ENCODE measurements around the gene RERE.
A peak's percentile ranks its signal among the peaks of the same experiment; 100 is the strongest.
"Not testable (repeated sequence)": the region's sequence is repeated elsewhere in the genome, so short reads cannot be mapped to it uniquely, and the experiment has no call there.

RERE gene

DNA sequence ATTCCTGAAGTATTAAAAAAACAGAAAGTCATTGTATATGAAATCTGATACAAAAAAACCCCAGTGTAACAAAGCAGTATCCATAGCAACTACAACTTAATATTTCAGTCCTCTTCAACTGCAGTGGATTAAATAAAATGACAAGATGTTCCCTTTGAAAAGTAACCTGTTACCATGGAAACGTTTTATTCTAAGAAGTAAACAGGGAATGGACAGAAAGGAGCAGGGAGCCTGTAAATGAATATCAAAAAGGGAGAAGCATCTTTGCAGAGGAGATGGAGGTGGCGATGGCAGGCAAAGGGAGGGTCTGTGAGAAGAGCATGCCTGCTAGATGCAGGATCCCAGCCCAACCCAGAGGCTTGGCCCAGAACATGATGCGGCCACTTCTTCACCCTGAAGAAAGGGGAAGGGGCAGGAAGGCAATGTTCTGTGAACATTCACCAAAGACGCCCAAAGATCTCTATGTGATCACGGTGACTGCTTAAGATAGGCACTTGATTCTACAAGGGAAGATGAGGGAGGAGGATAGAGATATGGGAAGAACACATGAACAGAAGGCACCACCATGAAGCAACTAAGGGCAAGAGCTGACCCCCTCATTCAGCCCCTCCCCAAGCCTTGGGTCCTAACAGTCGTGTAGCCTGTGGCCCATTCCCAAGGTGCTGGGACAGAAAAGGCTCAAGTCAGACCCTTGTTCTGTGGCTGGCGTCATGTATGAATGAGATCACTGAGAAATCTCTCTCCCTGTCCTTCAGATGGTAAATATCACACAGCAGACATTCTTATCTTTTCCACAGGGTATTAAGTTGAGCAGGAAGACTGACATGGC, 299.6 kb downstream of the RERE start:
- DNase-seq (ENCODE audit: low read depth, low spot score), result no peak

- no peak for DNase-seq (ENCODE audit: low read depth, low spot score)
Observed at GRCh38 chr1:8516793-8517556, 300.5 kb downstream of the RERE start.

- no peak for DNase-seq (ENCODE audit: low read depth, low spot score)
Observed at GRCh38 chr1:8516278-8516777, 301.1 kb downstream of the RERE start.

DNA sequence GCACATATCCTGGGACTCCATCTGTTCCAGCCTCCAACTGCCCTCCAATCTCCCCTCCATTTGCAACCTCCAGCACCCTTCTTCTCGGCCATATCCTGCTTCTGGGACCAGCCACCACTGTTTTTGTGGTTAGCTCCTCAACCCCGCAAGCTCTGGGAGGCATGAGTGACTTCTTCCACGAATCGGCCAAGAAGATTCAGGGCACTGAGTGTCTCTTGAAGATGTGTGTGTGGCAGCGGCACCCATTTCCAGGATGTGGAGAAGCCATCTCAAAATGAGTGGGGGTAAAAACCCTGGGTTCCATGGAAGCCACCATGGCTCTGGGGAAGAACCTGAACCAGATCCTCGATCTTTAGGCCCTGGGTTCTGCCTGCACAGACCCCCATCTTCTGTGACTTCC, 304.9 kb downstream of the RERE start:
- DNase-seq (ENCODE audit: low read depth, low spot score), result no peak

- DNase-seq (ENCODE audit: low read depth, low spot score), result peak; percentile 5
Observed at GRCh38 chr1:8510041-8510823, 307.2 kb downstream of the RERE start.

GRCh38 chr1:8509579-8509978, 307.9 kb downstream of the RERE start:
- no peak for DNase-seq (ENCODE audit: low read depth, low spot score)

GRCh38 chr1:8506995-8507615, 310.3 kb downstream of the RERE start:
- DNase-seq (ENCODE audit: low read depth, low spot score), result no peak

DNA sequence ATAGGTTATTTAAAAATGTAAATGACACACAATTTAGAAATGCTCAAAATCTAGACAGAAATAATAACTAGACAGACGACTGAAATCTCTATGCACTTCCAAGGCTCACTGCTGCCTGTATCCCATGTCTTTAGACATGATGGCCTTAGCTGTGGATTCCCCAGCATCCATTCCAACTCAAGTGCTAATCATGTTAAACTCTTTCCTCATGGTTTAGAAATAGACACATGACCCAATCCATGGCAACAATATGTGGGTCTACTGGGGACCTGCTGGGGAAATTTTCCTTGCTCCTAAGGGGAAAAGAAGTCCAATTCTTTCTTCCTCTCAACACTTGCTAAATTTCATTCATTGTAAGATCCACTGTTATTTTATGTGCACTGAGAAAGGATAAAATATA, 311.0 kb downstream of the RERE start:
- no peak for DNase-seq (ENCODE audit: low read depth, low spot score)

GRCh38 chr1:8503842-8504241, 313.6 kb downstream of the RERE start:
- no peak for DNase-seq (ENCODE audit: low read depth, low spot score)

- DNase-seq (ENCODE audit: low read depth, low spot score), result not testable (repeated sequence)
Observed at GRCh38 chr1:8502949-8503348, 314.5 kb downstream of the RERE start.

DNA sequence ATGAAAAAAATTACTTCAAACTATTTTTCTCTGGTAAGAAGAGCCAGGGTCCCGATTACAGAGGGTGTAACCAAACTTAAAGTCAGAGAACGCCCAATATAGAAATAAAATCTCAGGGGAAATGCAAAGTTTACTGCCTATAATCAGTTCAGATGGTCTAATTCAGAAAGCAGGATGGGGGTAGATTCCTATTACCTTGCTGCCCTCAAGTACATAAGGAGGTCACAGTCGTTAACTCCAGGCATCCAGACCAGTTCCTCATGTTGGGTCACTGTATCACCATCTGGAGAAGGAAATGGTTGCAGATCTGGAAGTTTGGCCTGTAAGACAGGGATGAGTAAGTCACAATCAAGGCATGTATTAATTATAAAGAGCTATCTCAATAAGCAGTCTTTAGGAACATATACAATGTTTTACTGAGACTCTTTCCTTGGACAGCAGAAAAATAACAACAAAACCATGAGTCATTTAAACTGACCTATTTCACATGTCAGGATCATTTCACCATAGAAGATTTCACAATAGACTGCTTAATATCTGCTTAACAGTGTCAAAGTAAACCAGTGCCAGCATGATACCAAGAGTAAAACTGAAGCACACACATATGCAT, 320.1 kb downstream of the RERE start:
- DNase-seq (ENCODE audit: low read depth, low spot score), result peak; percentile 27

GRCh38 chr1:8496473-8496872, 321.0 kb downstream of the RERE start:
- no peak for DNase-seq (ENCODE audit: low read depth, low spot score)

- DNase-seq (ENCODE audit: low read depth, low spot score), result no peak
Observed at GRCh38 chr1:8495928-8496401, 321.5 kb downstream of the RERE start.

DNA sequence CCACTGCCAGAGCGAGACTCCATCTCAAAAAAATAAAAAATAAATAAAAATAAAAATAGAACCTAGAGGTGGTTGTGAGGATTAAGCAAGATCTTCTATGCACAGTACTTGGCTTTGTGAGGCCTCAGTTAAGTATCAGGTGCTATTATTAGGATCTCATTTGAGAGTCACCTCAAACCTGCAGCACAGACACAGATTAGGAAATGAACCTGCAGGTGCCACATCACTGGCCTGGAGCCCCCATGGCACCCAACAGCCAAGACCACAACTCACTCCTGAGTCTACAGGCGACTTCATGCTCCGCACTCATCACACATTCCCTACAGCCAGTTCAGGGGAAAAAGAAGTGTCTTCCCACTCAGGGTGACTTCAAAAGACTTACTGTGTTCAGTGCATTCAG, 322.8 kb downstream of the RERE start:
- DNase-seq (ENCODE audit: low read depth, low spot score), result no peak

- no peak for DNase-seq (ENCODE audit: low read depth, low spot score)
Observed at GRCh38 chr1:8493916-8494540, 323.4 kb downstream of the RERE start.

- no peak for DNase-seq (ENCODE audit: low read depth, low spot score)
Observed at GRCh38 chr1:8487249-8487648, 330.2 kb downstream of the RERE start.

- no peak for DNase-seq (ENCODE audit: low read depth, low spot score)
Observed at GRCh38 chr1:8486047-8486446, 331.4 kb downstream of the RERE start.

GRCh38 chr1:8483586-8483985, 333.9 kb downstream of the RERE start:
- no peak for DNase-seq (ENCODE audit: low read depth, low spot score)

DNA sequence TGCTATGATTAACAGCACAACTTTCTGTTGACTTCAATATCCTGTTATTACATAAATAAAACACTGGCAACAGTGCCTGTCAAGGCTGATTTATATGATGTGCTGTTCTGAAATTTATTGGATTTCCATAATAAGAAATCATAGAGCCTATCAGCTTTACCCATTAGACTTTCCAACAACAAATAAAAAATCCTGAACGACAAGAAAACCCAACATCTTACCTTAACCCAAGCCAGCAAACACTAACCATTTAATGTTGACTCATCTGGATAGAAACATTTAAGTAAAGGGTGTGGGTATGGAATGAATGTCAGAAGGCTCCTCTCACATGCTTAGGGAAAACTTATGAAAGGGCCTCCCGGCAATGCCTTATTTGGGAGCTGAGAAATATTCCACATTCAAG, 334.5 kb downstream of the RERE start:
- no peak for DNase-seq (ENCODE audit: low read depth, low spot score)

DNA sequence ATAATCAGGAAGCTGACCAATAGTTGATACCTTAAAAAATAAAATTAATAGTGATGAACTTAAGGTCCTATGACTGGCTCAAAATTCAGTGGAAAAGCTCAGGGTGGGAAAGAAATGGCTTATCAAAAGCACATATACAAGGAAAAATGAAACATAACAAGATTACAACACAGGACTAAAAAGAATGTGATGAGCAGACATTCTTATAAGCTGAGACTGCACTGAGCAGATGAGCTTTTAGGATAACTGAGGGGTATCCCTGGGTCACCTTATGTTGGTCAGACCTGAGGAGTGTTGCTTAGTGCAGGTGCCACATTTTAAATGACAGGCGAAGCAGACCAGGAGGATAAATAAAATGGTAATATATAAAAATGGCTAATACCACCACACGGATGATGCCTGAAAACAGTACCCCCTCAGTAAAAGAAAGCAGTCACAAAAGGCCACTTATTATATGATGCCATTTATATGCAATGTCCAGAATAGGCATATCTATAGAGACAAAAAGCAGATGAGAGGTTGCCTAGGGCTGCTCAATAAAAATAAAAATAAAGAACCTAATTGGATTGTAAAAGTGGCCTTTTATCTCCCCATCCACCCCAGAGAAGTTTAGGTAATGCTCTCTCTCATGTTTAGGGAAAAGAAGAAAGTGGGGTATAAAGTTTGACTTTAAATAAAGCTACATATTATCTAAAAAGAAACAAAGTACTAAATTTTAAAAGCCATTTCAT, 335.6 kb downstream of the RERE start:
- no peak for DNase-seq (ENCODE audit: low read depth, low spot score)
